HCT116 (cell line): ENCODE results near the gene RBM19. TPM values are rescaled to one million over a fixed set of nuclear protein-coding genes. Genes with fewer than 3 reads are reported as not detected.

Experiments
- ATAC-seq: fragments of 200-7000 bp; cut with Tn5 transposase; 2 replicates; pipeline ENCODE4 v1.9.1; 2020; ENCODE audit warnings: mild to moderate bottlenecking, moderate library complexity
- BruUV-seq: library from RNA; stranded (reverse); fragments of 400-500 nt; replicated peaks from 2 replicates; lab custom pipeline; 2021; lab: Mats Ljungman, UMichigan
- CTCF ChIA-PET: fragments of 300-600 bp; sonication (Branson Sonifier 250); formaldehyde crosslinking; loops from one replicate; lab custom pipeline; 2021; ENCODE audit warnings: antibody characterized with exemption; lab: Charles Lee
- POLR2A ChIA-PET: fragments of 300-600, 350-600 bp; sonication (Branson Sonifier 250); formaldehyde crosslinking; loops from one replicate; lab custom pipeline; 2021; ENCODE audit warnings: antibody characterized with exemption; lab: Charles Lee
- RAD21 ChIA-PET, 2 experiments: fragments of 300-600 bp; sonication (Branson Sonifier 250); formaldehyde crosslinking; loops; one replicate each; lab custom pipeline; 2023; ENCODE audit warnings: low total read pairs in 2 of 2; ENCODE audit not compliant: uncharacterized antibody in 2 of 2, unreplicated experiment in 2 of 2, low non-redundant PET in 1 of 2; lab: Charles Lee
- DNase-seq: peaks from one replicate; pipeline ENCODE4 v3.0.0-alpha.2; 2010; ENCODE audit warnings: low read depth, low spot score
- H2AFZ ChIP-seq: fragments of 200-600 bp; shearing (Covaris generic), sonication (generic); 2 replicates; pipeline ENCODE4 v1.6.1; 2017; ENCODE audit warnings: low read depth, mixed run types, mixed read lengths, antibody characterized with exemption, low read length; ENCODE audit not compliant: poor library complexity, severe bottlenecking
- H3K27ac ChIP-seq: 2 replicates; pipeline ENCODE4 v1.5.1; 2012; ENCODE audit warnings: low read depth, low read length
- H3K27me3 ChIP-seq: fragments of 200-600 bp; sonication (generic); 2 replicates; pipeline ENCODE4 v1.6.1; 2016; ENCODE audit warnings: mixed run types, low read length, mixed read lengths; ENCODE audit not compliant: insufficient read depth
- H3K36me3 ChIP-seq, 2 experiments: fragments of 200-500 bp in 1 of 2; fragments of 200-600 bp in 1 of 2; sonication (Bioruptor generic) in 1 of 2; sonication (generic) in 1 of 2; 2 replicates each; pipeline versions ENCODE4 v1.5.1 to v1.6.1; 2014 to 2016; ENCODE audit warnings: low read length in 2 of 2, inconsistent platforms in 1 of 2, mixed read lengths in 1 of 2, mixed run types in 1 of 2; ENCODE audit not compliant: insufficient read depth in 2 of 2, control insufficient read depth in 1 of 2
- H3K4me1 ChIP-seq, 2 experiments: fragments of 200-600 bp in 1 of 2; sonication (generic) in 1 of 2; 2 replicates each; pipeline versions ENCODE4 v1.5.1 to v1.6.1; 2012 to 2017; ENCODE audit warnings: low read length in 2 of 2, inconsistent platforms in 1 of 2, mild to moderate bottlenecking in 1 of 2, mixed read lengths in 1 of 2, mixed run types in 1 of 2, moderate library complexity in 1 of 2; ENCODE audit not compliant: insufficient read depth in 2 of 2, control insufficient read depth in 1 of 2
- H3K4me2 ChIP-seq: fragments of 200-600 bp; sonication (generic); 2 replicates; pipeline ENCODE4 v1.6.1; 2017; ENCODE audit warnings: mixed run types, low read length, mixed read lengths
- H3K4me3 ChIP-seq, 2 experiments: fragments of 200-600 bp in 1 of 2; sonication (generic) in 1 of 2; replicated peaks in 1 of 2; 2 replicates each; pipeline ENCODE4 v1.5.1; 2011 to 2016; ENCODE audit warnings: low read length in 2 of 2, control low read depth in 1 of 2, low read depth in 1 of 2, mild to moderate bottlenecking in 1 of 2, mixed read lengths in 1 of 2, mixed run types in 1 of 2
- H3K79me2 ChIP-seq: fragments of 200-600 bp; sonication (generic); 2 replicates; pipeline ENCODE4 v1.6.1; 2017; ENCODE audit warnings: mild to moderate bottlenecking, mixed run types, low read length, moderate library complexity, mixed read lengths; ENCODE audit not compliant: insufficient read depth
- H3K9ac ChIP-seq: fragments of 200-600 bp; sonication (generic); 2 replicates; pipeline ENCODE4 v1.6.1; 2016; ENCODE audit warnings: low read length, mixed read lengths
- H3K9me2 ChIP-seq: fragments of 200-600 bp; sonication (generic), shearing (Covaris generic); 2 replicates; pipeline ENCODE4 v1.6.1; 2017; ENCODE audit warnings: mixed run types, mild to moderate bottlenecking, moderate library complexity; ENCODE audit not compliant: insufficient read depth
- H3K9me3 ChIP-seq, 2 experiments: fragments of 200-500 bp in 1 of 2; fragments of 200-600 bp in 1 of 2; sonication (Bioruptor generic) in 1 of 2; sonication (generic) in 1 of 2; 2 replicates each; pipeline ENCODE4 v1.6.1; 2014 to 2017; ENCODE audit warnings: low read length in 2 of 2, mixed read lengths in 2 of 2, inconsistent platforms in 1 of 2, low read depth in 1 of 2, mild to moderate bottlenecking in 1 of 2, mixed run types in 1 of 2, moderate library complexity in 1 of 2; ENCODE audit not compliant: control insufficient read depth in 1 of 2, insufficient read depth in 1 of 2
- H4K20me1 ChIP-seq: fragments of 200-600 bp; sonication (generic), shearing (Covaris generic); 2 replicates; pipeline ENCODE4 v1.6.1; 2017; ENCODE audit warnings: mixed run types, mild to moderate bottlenecking, moderate library complexity; ENCODE audit not compliant: insufficient read depth
- ATF3 ChIP-seq: IDR thresholded peaks from 2 replicates; pipeline ENCODE4 v1.6.1; 2012
- CBX3 ChIP-seq: IDR thresholded peaks from 2 replicates; pipeline ENCODE4 v1.6.1; 2012; ENCODE audit warnings: low read depth
- CEBPB ChIP-seq: IDR thresholded peaks from 2 replicates; pipeline ENCODE4 v1.6.1; 2012; ENCODE audit warnings: low read depth
- ELF1 ChIP-seq: IDR thresholded peaks from 2 replicates; pipeline ENCODE4 v1.6.1; 2012; ENCODE audit warnings: low read depth, borderline replicate concordance
- EZH2 ChIP-seq: fragments of 200-600 bp; sonication (generic); IDR thresholded peaks from 2 replicates; pipeline ENCODE4 v1.6.1; 2017; ENCODE audit warnings: antibody characterized with exemption, mixed run types
- EZH2phosphoT487 ChIP-seq: fragments of 200-600 bp; IDR thresholded peaks from 2 replicates; pipeline ENCODE4 v1.6.1; 2018; ENCODE audit warnings: antibody characterized with exemption, borderline replicate concordance
- FOSL1 ChIP-seq: IDR thresholded peaks from 2 replicates; pipeline ENCODE4 v1.6.1; 2012; ENCODE audit warnings: low read depth
- JUND ChIP-seq: IDR thresholded peaks from 2 replicates; pipeline ENCODE4 v1.6.1; 2012
- POLR2AphosphoS5 ChIP-seq: IDR thresholded peaks from 2 replicates; pipeline ENCODE4 v1.6.1; 2011; ENCODE audit warnings: mild to moderate bottlenecking, low read depth, low read length, moderate library complexity
- RAD21 ChIP-seq: IDR thresholded peaks from 2 replicates; pipeline ENCODE4 v1.6.1; 2012; ENCODE audit warnings: low read depth, mild to moderate bottlenecking
- REST ChIP-seq: IDR thresholded peaks from 2 replicates; pipeline ENCODE4 v1.6.1; 2012; ENCODE audit warnings: low read depth
- SIN3A ChIP-seq: IDR thresholded peaks from 2 replicates; pipeline ENCODE4 v1.6.1; 2012; ENCODE audit warnings: low read depth
- SP1 ChIP-seq: IDR thresholded peaks from 2 replicates; pipeline ENCODE4 v1.6.1; 2012; ENCODE audit warnings: low read depth
- TCF7L2 ChIP-seq: IDR thresholded peaks from 2 replicates; pipeline ENCODE4 v1.7.0; 2011; ENCODE audit warnings: borderline replicate concordance, inconsistent platforms; ENCODE audit not compliant: insufficient read depth, insufficient read length; ENCODE audit errors: extremely low read depth
- YY1 ChIP-seq: IDR thresholded peaks from 2 replicates; pipeline ENCODE4 v1.6.1; 2011; ENCODE audit warnings: low read length, low read depth, moderate library complexity, mild to moderate bottlenecking; ENCODE audit not compliant: insufficient replicate concordance; ENCODE audit errors: extremely low read depth
- ZBTB33 ChIP-seq: IDR thresholded peaks from 2 replicates; pipeline ENCODE4 v1.6.1; 2011; ENCODE audit warnings: mild to moderate bottlenecking, low read length, moderate library complexity; ENCODE audit not compliant: insufficient replicate concordance; ENCODE audit errors: extremely low read depth
- ZFX ChIP-seq: fragments of 450-650 bp; IDR thresholded peaks from 2 replicates; pipeline ENCODE4 v1.6.1; 2017
- ZNF274 ChIP-seq: fragments of 200-500 bp; sonication (Bioruptor generic); IDR thresholded peaks from 2 replicates; pipeline ENCODE4 v1.6.1; 2014; ENCODE audit warnings: mild to moderate bottlenecking, low read depth, low read length, inconsistent platforms
- intact Hi-C: fragments of 100-400 bp; cut with micrococcal nuclease; formaldehyde crosslinking; loops from 2 replicates; pipeline ENCODE4 v1.10.0; 2022
- total RNA-seq: library from RNA; stranded (reverse); gene quantifications from one replicate; pipeline ENCODE4 v1.2.1, GENCODE V29; 2021; ENCODE audit not compliant: unreplicated experiment
- TF ChIP-seq, protein P1 (sequence below), 3 experiments: fragments of 200-600 bp in 1 of 3; sonication (generic) in 1 of 3; IDR thresholded peaks in 2 of 3; conservative IDR thresholded peaks in 1 of 3; 2 replicates each; pipeline ENCODE4 v1.5.1; 2012 to 2017; ENCODE audit warnings: low read depth in 2 of 3, low read length in 2 of 3, antibody characterized with exemption in 1 of 3, borderline replicate concordance in 1 of 3, control low read depth in 1 of 3, mild to moderate bottlenecking in 1 of 3, mixed read lengths in 1 of 3, mixed run types in 1 of 3, moderate library complexity in 1 of 3; ENCODE audit not compliant: insufficient read depth in 1 of 3

The RBM19 gene
- total RNA-seq, 1 experiment from 2014 or later = 30.7 TPM

DNA sequence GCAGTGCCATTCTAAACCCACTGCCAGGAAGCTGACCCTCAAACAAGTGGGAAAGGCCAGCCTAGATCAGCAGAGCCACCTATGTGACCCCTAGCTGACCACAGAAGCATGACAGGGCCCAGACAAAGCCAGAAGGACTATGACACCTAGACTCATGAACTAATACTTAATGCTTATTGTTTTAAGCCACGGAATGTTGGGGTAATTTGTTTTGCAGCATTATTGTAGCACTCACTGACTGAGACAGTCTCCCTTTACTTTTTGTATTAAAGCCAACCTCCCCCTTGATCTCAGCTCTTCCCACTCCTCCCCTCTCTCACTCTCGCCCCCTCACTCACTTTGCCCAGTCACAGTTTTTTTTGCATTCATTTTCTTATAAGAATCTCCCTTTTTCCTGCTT, 186.4 kb downstream of the RBM19 start:
- ATAC-seq = no peak

More for the DNA sequence above, 186.4 kb downstream of the RBM19 start:
- H2AFZ ChIP-seq = no peak overlapping the region
- BruUV-seq = no TSS peak
- no peaks in the 10 kb centered on the region for H3K9me3 ChIP-seq
- no peaks in the 10 kb centered on the region for H3K36me3 ChIP-seq
- TF ChIP-seq TCF7L2 (no peak), ZNF274 (no peak), REST (no peak), ZFX (no peak), EZH2phosphoT487 (no peak), CBX3 (no peak), FOSL1 (no peak), POLR2AphosphoS5 (no peak), ATF3 (no peak), EZH2 (no peak), CEBPB (no peak), JUND (no peak), SIN3A (no peak), SP1 (no peak), YY1 (no peak), RAD21 (no peak), ZBTB33 (no peak), ELF1 (no peak)
- TF ChIP-seq, protein P1, sequence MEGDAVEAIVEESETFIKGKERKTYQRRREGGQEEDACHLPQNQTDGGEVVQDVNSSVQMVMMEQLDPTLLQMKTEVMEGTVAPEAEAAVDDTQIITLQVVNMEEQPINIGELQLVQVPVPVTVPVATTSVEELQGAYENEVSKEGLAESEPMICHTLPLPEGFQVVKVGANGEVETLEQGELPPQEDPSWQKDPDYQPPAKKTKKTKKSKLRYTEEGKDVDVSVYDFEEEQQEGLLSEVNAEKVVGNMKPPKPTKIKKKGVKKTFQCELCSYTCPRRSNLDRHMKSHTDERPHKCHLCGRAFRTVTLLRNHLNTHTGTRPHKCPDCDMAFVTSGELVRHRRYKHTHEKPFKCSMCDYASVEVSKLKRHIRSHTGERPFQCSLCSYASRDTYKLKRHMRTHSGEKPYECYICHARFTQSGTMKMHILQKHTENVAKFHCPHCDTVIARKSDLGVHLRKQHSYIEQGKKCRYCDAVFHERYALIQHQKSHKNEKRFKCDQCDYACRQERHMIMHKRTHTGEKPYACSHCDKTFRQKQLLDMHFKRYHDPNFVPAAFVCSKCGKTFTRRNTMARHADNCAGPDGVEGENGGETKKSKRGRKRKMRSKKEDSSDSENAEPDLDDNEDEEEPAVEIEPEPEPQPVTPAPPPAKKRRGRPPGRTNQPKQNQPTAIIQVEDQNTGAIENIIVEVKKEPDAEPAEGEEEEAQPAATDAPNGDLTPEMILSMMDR (IDR thresholded peaks at IDR 0.05 in 2 of 3, conservative IDR thresholded peaks at IDR 0.05 in 1 of 3; ENCODE audit: borderline replicate concordance in 1 of 3, insufficient read depth in 1 of 3, low read depth in 2 of 3, low read length in 2 of 3) = no peak
- no peaks in the 10 kb centered on the region for H3K4me1 ChIP-seq
- intact Hi-C loops = no loop called here
- no peaks in the 10 kb centered on the region for H4K20me1 ChIP-seq
- no peak overlapping the region for H3K9ac ChIP-seq
- no peak overlapping the region for H3K27ac ChIP-seq
- POLR2A ChIA-PET = no interaction called here
- H3K4me2 ChIP-seq = no peak overlapping the region
- no peaks in the 10 kb centered on the region for H3K79me2 ChIP-seq
- DNase-seq = no peak
- CTCF ChIA-PET = no interaction called here
- no peaks in the 10 kb centered on the region for H3K9me2 ChIP-seq
- no peaks in the 10 kb centered on the region for H3K27me3 ChIP-seq
- no peak overlapping the region for H3K4me3 ChIP-seq
- RAD21 ChIA-PET = no interaction called here
